HL-60 (cell line): Measurements from ENCODE around the gene CHST11.

Experiments
- DNase-seq, 2 experiments: peaks; one replicate each; pipeline ENCODE4 v3.0.0-alpha.2; 2010 to 2020; ENCODE audit warnings: low read depth in 1 of 2, low spot score in 1 of 2
- H3K27ac ChIP-seq: fragments of 250-450 bp; sonication (Bioruptor Pico); replicated peaks from 2 replicates; pipeline ENCODE4 v1.5.1; 2020; ENCODE audit warnings: mild to moderate bottlenecking, moderate library complexity
- H3K27me3 ChIP-seq: fragments of 250-450 bp; sonication (Bioruptor Pico); 2 replicates; pipeline ENCODE4 v1.5.1; 2021; ENCODE audit warnings: mild to moderate bottlenecking, moderate library complexity; ENCODE audit not compliant: insufficient read depth, poor library complexity, severe bottlenecking
- H3K4me3 ChIP-seq: replicated peaks from 2 replicates; pipeline ENCODE4 v1.5.1; 2011; ENCODE audit warnings: mild to moderate bottlenecking, control low read depth, low read length; ENCODE audit not compliant: insufficient read depth
- GABPA ChIP-seq: IDR thresholded peaks from 2 replicates; pipeline ENCODE4 v1.6.1; 2012; ENCODE audit warnings: low read depth
- POLR2AphosphoS5 ChIP-seq: IDR thresholded peaks from 2 replicates; pipeline ENCODE4 v1.6.1; 2012; ENCODE audit warnings: low read depth
- REST ChIP-seq: IDR thresholded peaks from 2 replicates; pipeline ENCODE4 v1.6.1; 2012; ENCODE audit warnings: low read depth; ENCODE audit not compliant: insufficient replicate concordance
- SPI1 ChIP-seq: IDR thresholded peaks from 2 replicates; pipeline ENCODE4 v1.6.1; 2012; ENCODE audit warnings: low read depth, mild to moderate bottlenecking, borderline replicate concordance
- TF ChIP-seq, protein P1 (sequence below): IDR thresholded peaks from one replicate; pipeline ENCODE4 v1.5.1; 2011; ENCODE audit warnings: low read length, control low read depth, inconsistent platforms; ENCODE audit not compliant: insufficient read depth

The CHST11 gene

DNA sequence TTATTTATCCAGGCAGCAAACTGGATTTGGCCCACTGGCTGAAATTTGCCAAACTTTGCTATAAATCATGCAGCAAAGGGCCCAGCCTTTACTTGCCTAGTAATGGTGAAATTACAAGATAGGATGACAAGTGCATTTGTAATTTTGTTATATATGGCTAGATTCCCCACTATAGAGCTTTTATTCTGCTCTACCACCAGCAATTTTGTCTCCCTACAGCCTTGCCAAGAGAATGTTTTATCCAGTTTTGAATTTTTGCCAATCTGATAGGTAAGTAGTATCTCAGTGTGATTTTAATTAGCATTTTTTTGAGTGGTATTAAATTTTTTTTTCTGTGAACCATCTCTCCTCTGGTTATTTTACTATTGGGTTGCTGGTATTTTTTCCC is 339.7 kb downstream of the CHST11 start:
- no peak for DNase-seq
- Histone ChIP-seq H3K4me3 (no peak overlapping the region), H3K27me3 (no peaks in the 10 kb centered on the region), H3K27ac (no peak overlapping the region)
- TF ChIP-seq POLR2AphosphoS5 (no peak), SPI1 (no peak), GABPA (no peak), REST (no peak)
- TF ChIP-seq, protein P1, sequence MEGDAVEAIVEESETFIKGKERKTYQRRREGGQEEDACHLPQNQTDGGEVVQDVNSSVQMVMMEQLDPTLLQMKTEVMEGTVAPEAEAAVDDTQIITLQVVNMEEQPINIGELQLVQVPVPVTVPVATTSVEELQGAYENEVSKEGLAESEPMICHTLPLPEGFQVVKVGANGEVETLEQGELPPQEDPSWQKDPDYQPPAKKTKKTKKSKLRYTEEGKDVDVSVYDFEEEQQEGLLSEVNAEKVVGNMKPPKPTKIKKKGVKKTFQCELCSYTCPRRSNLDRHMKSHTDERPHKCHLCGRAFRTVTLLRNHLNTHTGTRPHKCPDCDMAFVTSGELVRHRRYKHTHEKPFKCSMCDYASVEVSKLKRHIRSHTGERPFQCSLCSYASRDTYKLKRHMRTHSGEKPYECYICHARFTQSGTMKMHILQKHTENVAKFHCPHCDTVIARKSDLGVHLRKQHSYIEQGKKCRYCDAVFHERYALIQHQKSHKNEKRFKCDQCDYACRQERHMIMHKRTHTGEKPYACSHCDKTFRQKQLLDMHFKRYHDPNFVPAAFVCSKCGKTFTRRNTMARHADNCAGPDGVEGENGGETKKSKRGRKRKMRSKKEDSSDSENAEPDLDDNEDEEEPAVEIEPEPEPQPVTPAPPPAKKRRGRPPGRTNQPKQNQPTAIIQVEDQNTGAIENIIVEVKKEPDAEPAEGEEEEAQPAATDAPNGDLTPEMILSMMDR = no peak

DNA sequence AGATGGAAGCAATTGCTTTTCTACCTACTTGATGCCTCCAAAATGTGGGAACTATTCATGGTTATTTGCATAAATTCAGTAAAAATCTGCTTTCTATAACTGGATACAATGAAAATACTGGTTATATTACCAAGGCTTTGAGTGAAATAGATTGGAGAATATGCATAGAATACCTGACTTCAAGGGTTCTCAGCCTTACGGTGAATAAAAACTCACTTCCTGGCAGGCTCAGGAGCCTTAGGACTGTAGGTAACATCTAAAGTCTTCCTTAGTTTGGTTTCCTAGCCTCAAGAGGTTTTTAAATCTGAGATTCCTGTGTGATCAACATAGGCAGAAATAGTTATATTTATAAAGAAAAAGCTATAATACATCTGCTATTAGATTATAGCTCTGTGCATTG is 342.7 kb downstream of the CHST11 start:
- Histone ChIP-seq H3K27ac (no peak overlapping the region), H3K4me3 (no peak overlapping the region), H3K27me3 (no peaks in the 10 kb centered on the region)
- no peak for DNase-seq
- TF ChIP-seq SPI1 (no peak), GABPA (no peak)

DNA sequence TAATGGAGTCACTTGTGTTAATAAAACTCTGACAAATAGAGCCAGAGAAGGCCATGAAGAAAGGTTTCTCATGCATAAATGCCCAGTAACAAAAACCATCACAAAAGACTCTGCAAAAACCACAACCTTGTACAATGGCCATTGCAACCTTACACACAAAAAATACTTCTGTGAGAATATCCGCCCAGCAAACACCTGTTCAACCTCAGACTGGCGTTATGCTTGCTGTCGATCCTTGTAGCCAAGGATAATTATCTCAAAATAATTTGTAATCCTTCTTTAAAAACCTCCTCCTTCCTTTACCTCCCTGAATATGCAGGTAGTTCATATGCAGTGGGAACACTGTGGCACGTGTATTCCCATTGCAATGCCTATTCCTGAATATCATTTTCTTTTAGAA is 344.3 kb downstream of the CHST11 start:
- Histone ChIP-seq H3K27me3 (no peaks in the 10 kb centered on the region), H3K27ac (no peak overlapping the region), H3K4me3 (no peak overlapping the region)
- TF ChIP-seq REST (no peak), POLR2AphosphoS5 (no peak), SPI1 (no peak), GABPA (no peak)
- TF ChIP-seq, protein P1 = no peak
- DNase-seq = no peak

DNA sequence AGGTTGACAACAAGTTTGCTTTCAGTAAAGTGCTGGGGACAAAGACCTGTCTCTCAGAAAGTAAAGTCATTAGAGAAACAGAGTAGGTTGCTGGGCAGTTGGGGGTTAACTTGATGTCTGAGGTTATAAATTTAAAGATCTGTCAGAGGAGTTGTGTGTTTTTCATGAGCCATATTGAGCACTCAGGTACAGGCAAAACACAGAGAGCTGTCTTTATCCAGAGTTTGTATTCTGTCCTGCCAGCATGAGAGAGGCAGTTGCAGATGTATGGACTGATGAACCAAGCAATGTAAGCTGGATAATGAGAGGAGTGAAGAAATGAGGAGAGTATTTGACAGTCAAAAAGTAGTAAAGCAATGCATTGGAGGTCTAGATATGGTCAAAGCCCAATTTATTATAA is 344.7 kb downstream of the CHST11 start:
- Histone ChIP-seq H3K27ac (no peak overlapping the region), H3K27me3 (no peaks in the 10 kb centered on the region), H3K4me3 (no peak overlapping the region)
- TF ChIP-seq GABPA (no peak), REST (no peak), SPI1 (no peak), POLR2AphosphoS5 (no peak)
- TF ChIP-seq, protein P1 = no peak
- DNase-seq = no peak
